GM21825 (cell line): Measurements from ENCODE around the gene MARVELD2.
"Not testable (repeated sequence)": the region's sequence is repeated elsewhere in the genome, so short reads cannot be mapped to it uniquely, and the experiment has no call there.

Source experiments
- ATAC-seq: cut with Tn5 transposase; IDR thresholded peaks from one replicate; pipeline ENCODE4 v1.9.1; 2021; ENCODE audit warnings: mild to moderate bottlenecking, moderate library complexity; ENCODE audit not compliant: unreplicated experiment

MARVELD2 gene

GRCh38 chr5:69414885-69415583 is at the start of gene MARVELD2:
MARVELD2 (plus strand) TSS chr5:69415116; CDS start chr5:69419386, 4,270 bp downstream.
- peak; percentile 72 for ATAC-seq

DNA sequence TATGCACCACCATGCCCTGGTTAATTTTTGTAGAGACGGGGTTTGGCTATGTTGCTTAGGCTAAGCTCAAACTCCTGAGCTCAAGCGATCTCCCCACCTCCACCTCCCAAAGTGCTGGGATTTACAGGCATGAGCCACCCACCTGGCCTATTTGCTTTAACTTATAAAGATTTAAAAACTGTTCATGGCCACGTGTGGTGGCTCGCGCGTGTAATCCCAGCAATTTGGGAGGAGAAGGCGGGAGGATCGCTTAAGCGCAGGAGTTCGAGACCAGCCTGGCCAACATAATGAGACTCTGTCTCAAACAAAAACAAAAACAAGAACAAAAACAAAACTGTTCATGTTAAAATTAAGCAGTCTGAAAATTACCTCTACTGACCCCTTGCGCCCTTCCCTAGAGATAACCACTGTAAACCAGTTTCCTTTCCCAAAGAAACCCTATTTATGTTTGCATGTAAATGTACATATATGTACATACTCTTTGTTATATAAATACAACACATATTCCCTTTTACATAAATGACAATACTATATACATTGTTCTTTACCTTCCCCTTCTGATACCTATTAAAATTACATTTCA is 47.1 kb upstream of the MARVELD2 start:
- no peak for ATAC-seq

DNA sequence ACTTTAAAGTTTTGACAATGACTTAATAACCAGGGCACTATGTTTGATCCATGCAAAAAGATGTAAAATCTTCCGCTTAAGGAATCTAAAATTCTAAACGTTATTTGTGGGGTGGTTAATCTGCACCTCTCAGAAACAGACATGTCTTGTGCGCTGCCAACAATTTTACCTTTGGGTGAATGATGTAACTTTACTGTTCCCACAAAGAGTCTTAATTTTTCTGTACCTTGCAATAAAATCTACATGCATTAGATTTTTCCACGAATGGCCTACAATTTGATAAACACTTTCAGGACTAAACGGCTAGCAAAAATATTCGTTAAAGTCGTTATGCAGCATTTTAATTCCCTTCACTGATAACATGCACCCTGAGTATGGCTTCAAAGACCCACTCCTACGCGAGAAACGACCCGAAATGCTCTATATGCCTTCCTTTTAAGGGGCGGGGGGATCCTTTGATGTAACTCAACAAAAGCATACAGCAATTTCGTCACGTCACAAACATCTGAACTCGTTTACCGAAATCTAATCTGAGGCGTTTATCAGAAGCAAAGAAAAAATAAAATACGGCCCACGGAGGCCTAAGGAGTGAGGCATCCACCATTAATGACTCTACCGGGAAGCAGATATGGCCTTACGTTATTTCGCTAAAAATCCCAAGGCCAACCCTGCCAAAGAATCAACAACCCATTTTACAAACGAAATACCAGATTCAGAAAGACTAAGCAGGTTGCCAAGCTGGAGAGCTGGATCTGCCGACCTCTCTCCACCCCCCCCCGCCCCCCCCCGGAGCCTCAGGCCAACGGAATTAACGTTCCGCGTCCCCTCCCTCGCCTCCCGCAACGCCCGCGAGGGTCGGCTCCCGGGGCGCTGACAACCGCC is 46.2 kb upstream of the MARVELD2 start:
- ATAC-seq: peak; percentile 29

- peak; percentile 89 for ATAC-seq
Observed at GRCh38 chr5:69369340-69370121, 45.4 kb upstream of the MARVELD2 start, which contains the start of the genes AK6, RAD17 and TAF9. AK6 (minus strand) TSS chr5:69369520; CDS start chr5:69369490, 30 bp downstream. RAD17 (plus strand) TSS chr5:69369818; CDS start chr5:69372209, 2,391 bp downstream. TAF9 (minus strand) TSS chr5:69369520; CDS start chr5:69365737, 3,783 bp downstream.

DNA sequence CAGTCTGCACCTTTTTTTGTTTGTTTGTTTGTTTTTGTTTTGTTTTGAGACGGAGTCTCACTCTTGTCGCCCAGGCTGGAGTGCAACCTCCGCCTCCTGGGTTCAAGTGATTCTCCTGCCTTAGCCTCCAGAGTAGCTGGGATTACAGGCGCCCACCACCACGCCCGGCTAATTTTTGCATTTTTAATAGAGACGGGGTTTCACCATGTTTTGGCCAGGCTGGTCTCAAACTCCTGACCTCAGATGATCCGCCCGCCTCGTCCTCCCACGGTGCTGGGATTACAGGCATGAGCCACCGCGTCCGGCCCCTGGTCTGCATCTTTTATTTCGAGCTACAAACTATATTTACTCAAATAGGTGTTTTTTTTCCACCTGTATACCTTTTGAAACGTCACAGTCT is 44.6 kb upstream of the MARVELD2 start:
- not testable (repeated sequence) for ATAC-seq

GRCh38 chr5:69372394-69372793 is 42.5 kb upstream of the MARVELD2 start:
- no peak for ATAC-seq

GRCh38 chr5:69374911-69375446 is 39.9 kb upstream of the MARVELD2 start:
- peak; percentile 55 for ATAC-seq

- ATAC-seq: no peak
Observed at GRCh38 chr5:69378376-69378775, 36.5 kb upstream of the MARVELD2 start.

DNA sequence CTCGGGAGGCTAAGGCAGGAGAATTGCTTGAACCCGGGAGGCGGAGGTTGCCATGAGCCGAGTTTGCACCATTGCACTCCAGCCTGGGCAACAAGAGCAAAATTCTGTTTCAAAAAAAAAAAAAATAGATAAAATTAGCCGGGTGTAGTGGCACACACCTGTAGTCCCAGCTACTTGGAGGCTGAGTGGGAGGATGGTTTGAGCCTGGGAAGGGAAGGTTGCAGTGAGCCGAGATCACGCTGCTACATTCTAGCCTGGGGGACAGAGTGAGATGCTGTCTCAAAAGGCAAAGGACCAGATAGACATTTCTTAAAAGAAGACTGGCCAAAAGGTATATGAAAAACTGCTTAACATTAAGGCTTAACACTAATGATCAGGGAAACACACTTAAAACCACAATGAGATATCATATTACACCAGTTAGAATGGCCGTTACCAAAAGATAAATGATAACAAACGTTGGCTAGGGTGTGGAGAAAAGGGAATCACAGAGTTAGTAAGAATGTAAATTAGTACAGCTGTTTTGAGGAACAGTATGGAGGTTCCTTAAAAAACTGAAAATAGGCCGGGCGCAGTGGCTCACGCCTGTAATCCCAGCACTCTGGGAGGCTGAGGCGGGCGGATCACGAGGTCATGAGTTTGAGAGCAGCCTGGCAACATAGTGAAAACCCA is 10.1 kb upstream of the MARVELD2 start:
- no peak for ATAC-seq

DNA sequence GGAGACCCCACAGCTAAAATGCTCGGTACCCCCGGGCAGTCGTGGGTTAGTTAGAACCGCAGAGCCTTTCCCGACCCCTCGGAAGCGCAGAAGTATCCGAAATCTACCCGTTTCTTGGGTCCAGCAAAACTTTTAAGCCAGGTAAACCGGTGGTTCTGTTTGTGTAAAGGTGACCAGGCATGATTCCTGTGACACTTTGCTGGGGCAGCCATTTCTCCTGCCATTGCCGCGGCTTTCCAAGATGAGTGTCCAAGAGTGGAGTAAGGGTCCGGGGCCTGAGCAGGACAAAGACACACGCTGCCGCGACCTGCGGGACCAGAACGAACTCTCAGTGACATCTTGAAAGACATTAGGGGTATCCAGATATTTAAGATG is 655 bp downstream of the MARVELD2 start:
- ATAC-seq: no peak

- no peak for ATAC-seq
Observed at GRCh38 chr5:69416180-69416579, 1.3 kb downstream of the MARVELD2 start.

GRCh38 chr5:69416699-69417098 is 1.8 kb downstream of the MARVELD2 start:
- ATAC-seq: no peak

GRCh38 chr5:69418554-69418953 is 3.6 kb downstream of the MARVELD2 start:
- ATAC-seq: no peak

GRCh38 chr5:69431424-69432303 is 16.7 kb downstream of the MARVELD2 start:
- no peak for ATAC-seq

- ATAC-seq: no peak
Observed at GRCh38 chr5:69432412-69433206, 17.7 kb downstream of the MARVELD2 start.

GRCh38 chr5:69435276-69435884 is 20.5 kb downstream of the MARVELD2 start:
- ATAC-seq: not testable (repeated sequence)

DNA sequence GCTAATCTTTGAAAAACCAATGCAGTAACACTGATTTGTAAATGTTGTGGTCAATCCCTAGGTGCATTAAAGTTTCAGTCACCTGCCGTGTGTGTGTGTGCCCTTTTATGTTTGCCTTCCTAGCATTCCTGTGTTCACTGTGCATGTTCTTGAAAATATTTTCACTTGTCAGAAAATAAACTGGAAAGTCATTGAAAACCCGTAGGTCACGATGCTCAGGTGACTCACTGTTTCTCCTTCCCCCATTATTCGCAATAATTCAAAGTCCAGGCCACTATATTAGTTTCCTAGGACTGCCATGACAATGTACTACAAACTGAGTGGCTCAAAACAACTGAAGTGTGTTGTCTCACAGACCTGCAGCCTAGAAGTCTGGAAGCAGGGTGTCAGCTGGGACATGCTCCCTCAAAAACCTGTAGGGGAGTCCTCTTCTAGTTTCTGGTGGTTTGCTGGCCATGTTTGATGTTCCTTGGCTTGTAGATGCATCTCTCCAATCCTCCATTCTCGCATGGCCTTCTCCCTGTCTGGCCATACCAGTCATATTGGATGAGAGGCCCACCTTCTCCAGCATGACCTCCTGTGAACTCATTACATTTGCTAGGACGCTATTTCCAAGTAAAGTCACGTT is 29.3 kb downstream of the MARVELD2 start:
- no peak for ATAC-seq
